Spleen (tissue), 7 donors: ENCODE results near the gene NRSN2.

Experiments
- POLR2A ChIP-seq, 3 donors: fragments of 450-650 bp; IDR thresholded peaks; one replicate each; pipeline ENCODE4 v1.5.1; 2017; ENCODE audit warnings: antibody characterized with exemption in 3 of 3, mild to moderate bottlenecking in 1 of 3
- TF ChIP-seq, protein P1 (sequence below), 11 experiments: fragments of 200-600 bp in 7 of 11; fragments of 450-650 bp in 4 of 11; sonication (generic) in 4 of 11; IDR thresholded peaks in 8 of 11; conservative IDR thresholded peaks in 3 of 11; 1 replicate in 7 of 11; 2 replicates in 4 of 11; pipeline versions ENCODE4 v1.4.0 to v1.8.0; 2016 to 2021; ENCODE audit warnings: antibody characterized with exemption in 11 of 11, inconsistent platforms in 4 of 11, mild to moderate bottlenecking in 1 of 11
- donor health status: DM: no; HTN: no; CAD: no; lungs with moderate emphysema.
- donor health status: DM: no; HTN: no; CAD: no.
- donor health status: DM: no; HTN: no; CAD: no.

DNA sequence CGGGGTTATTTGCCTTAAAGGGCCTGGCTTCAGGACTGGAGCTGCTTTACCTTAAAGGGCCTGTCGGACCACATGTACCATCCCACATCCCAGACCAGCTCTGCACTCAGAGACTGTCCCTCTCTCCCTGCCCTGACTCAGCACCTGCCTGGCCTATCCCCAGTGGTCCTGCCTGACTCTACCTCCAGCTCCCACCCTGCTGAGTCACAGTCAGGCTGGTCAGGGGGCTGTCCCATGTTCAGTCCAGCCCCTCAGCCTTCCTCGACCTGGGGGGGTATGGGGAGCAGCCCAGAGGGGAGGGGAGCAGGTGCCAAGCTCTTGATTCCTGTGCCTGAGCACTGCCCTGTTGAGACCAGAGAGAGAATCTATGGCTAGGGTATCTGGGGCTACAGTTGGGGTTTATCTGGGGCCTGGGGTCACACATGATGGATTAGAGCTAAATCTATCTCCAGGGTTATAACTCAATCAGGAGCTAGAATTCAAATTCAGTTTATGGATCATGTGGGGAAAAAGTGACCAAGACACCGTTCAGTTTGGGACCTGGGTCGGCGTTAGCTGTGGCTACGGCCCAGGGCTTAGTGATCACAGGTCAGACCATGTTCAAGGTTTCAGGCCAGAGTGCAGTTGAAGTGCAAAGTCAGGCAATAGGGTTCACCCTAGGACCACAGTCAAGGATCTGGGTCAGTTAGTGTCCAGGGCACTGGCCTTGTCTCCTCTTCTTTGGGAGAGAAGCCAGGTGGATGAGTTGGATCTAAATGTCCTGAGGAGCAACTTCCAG, 24.3 kb downstream of the NRSN2 start:
- no peak for TF ChIP-seq POLR2A (IDR thresholded peaks at IDR 0.05)
- TF ChIP-seq, protein P1, sequence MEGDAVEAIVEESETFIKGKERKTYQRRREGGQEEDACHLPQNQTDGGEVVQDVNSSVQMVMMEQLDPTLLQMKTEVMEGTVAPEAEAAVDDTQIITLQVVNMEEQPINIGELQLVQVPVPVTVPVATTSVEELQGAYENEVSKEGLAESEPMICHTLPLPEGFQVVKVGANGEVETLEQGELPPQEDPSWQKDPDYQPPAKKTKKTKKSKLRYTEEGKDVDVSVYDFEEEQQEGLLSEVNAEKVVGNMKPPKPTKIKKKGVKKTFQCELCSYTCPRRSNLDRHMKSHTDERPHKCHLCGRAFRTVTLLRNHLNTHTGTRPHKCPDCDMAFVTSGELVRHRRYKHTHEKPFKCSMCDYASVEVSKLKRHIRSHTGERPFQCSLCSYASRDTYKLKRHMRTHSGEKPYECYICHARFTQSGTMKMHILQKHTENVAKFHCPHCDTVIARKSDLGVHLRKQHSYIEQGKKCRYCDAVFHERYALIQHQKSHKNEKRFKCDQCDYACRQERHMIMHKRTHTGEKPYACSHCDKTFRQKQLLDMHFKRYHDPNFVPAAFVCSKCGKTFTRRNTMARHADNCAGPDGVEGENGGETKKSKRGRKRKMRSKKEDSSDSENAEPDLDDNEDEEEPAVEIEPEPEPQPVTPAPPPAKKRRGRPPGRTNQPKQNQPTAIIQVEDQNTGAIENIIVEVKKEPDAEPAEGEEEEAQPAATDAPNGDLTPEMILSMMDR (IDR thresholded peaks at IDR 0.05 in 8 of 11, conservative IDR thresholded peaks at IDR 0.05 in 3 of 11): no peak
